Mesothelial cell of epicardium (in vitro differentiated cells): ENCODE measurements around the gene HCLS1. TPM values are rescaled to one million over a fixed set of nuclear protein-coding genes. Genes with fewer than 3 reads are reported as not detected.
"Not testable (repeated sequence)": the region's sequence is repeated elsewhere in the genome, so short reads cannot be mapped to it uniquely, and the experiment has no call there.

Experiments used
- DNase-seq, 2 experiments: peaks; one replicate each; pipeline ENCODE4 v3.0.0; 2021; ENCODE audit warnings: low spot score in 2 of 2; ENCODE audit not compliant: unreplicated experiment in 2 of 2
- H3K27ac Mint-ChIP-seq: 2 replicates; pipeline ENCODE4 v1.8.0; 2021; ENCODE audit warnings: mixed read lengths
- H3K27me3 Mint-ChIP-seq: 2 replicates; pipeline ENCODE4 v1.8.0; 2021; ENCODE audit warnings: low read depth, mixed read lengths
- H3K36me3 Mint-ChIP-seq: 2 replicates; pipeline ENCODE4 v1.8.0; 2021; ENCODE audit warnings: mixed read lengths
- H3K4me1 Mint-ChIP-seq: 2 replicates; pipeline ENCODE4 v1.8.0; 2021; ENCODE audit warnings: mixed read lengths
- H3K4me3 Mint-ChIP-seq: 2 replicates; pipeline ENCODE4 v1.8.0; 2021; ENCODE audit warnings: mild to moderate bottlenecking, moderate library complexity, mixed read lengths
- H3K9me3 Mint-ChIP-seq: 2 replicates; pipeline ENCODE4 v1.8.0; 2021; ENCODE audit warnings: mixed read lengths
- CTCF ChIP-seq: fragments of 200-600 bp; sonication (generic); IDR thresholded peaks from one replicate; pipeline ENCODE4 v1.5.0; 2021; ENCODE audit warnings: antibody characterized with exemption; ENCODE audit not compliant: unreplicated experiment
- total RNA-seq: library from RNA; stranded (reverse); gene quantifications from 3 replicates; pipeline ENCODE4 v1.2.1, GENCODE V29; 2021

HCLS1 gene
- total RNA-seq, 1 donor from 2014 or later = 3.2 TPM

- Mint-ChIP-seq H3K27ac (no peak overlapping the region), H3K4me3 (no peak overlapping the region), H3K9me3 (no peaks in the 10 kb centered on the region), H3K27me3 (peaks cover 7% of the 10 kb centered on the region), H3K4me1 (no peaks in the 10 kb centered on the region), H3K36me3 (no peaks in the 10 kb centered on the region)
- DNase-seq = no peak
- TF ChIP-seq CTCF = no peak
These were observed 41.0 kb downstream of the HCLS1 start for GRCh38 chr3:121619691-121620090.

GRCh38 chr3:121606106-121606505, 54.6 kb downstream of the HCLS1 start:
- Mint-ChIP-seq H3K9me3 (no peaks in the 10 kb centered on the region), H3K4me1 (peaks cover 3% of the 10 kb centered on the region), H3K4me3 (no peak overlapping the region), H3K36me3 (no peaks in the 10 kb centered on the region), H3K27ac (no peak overlapping the region), H3K27me3 (no peaks in the 10 kb centered on the region)
- TF ChIP-seq CTCF = no peak
- no peak for DNase-seq

GRCh38 chr3:121604759-121605158, 55.9 kb downstream of the HCLS1 start:
- Mint-ChIP-seq H3K4me1 (no peaks in the 10 kb centered on the region), H3K27ac (no peak overlapping the region), H3K4me3 (no peak overlapping the region), H3K9me3 (no peaks in the 10 kb centered on the region), H3K36me3 (no peaks in the 10 kb centered on the region), H3K27me3 (no peaks in the 10 kb centered on the region)
- no peak for TF ChIP-seq CTCF
- no peak for DNase-seq

- no peak overlapping the region for H3K4me3 Mint-ChIP-seq
- TF ChIP-seq CTCF = no peak
- H3K27me3 Mint-ChIP-seq = no peaks in the 10 kb centered on the region
These were observed 59.4 kb downstream of the HCLS1 start for GRCh38 chr3:121601212-121601812.

GRCh38 chr3:121599900-121600299, 60.8 kb downstream of the HCLS1 start:
- DNase-seq, H3K27ac Mint-ChIP-seq, H3K4me1 Mint-ChIP-seq, H3K4me3 Mint-ChIP-seq, H3K27me3 Mint-ChIP-seq, H3K36me3 Mint-ChIP-seq, H3K9me3 Mint-ChIP-seq: not testable (repeated sequence)

More at GRCh38 chr3:121601212-121601812, 59.4 kb downstream of the HCLS1 start:
- Mint-ChIP-seq H3K36me3 (no peaks in the 10 kb centered on the region), H3K9me3 (no peaks in the 10 kb centered on the region), H3K27ac (no peak overlapping the region), H3K4me1 (no peaks in the 10 kb centered on the region)
- DNase-seq = no peak

- no peak for TF ChIP-seq CTCF
- Mint-ChIP-seq H3K4me3 (no peak overlapping the region), H3K9me3 (no peaks in the 10 kb centered on the region), H3K36me3 (no peaks in the 10 kb centered on the region), H3K4me1 (no peaks in the 10 kb centered on the region), H3K27me3 (no peaks in the 10 kb centered on the region), H3K27ac (no peak overlapping the region)
- DNase-seq = no peak
These were observed 62.1 kb downstream of the HCLS1 start for GRCh38 chr3:121598564-121598963.
